Fibroblast of lung (primary cell): Measurements from ENCODE around the gene OR13J1.

Experiments used
- EZH2 ChIP-seq: IDR thresholded peaks from 2 replicates; pipeline ENCODE4 v1.5.1; 2012; ENCODE audit warnings: low read length, control low read depth, mild to moderate bottlenecking; ENCODE audit errors: missing control alignments
- TF ChIP-seq, protein P1 (sequence below), 2 donors: IDR thresholded peaks in 1 of 2; conservative IDR thresholded peaks in 1 of 2; 1 replicate in 1 of 2; 2 replicates in 1 of 2; pipeline ENCODE4 v1.5.1; 2011 to 2012; ENCODE audit warnings: low read length in 2 of 2, control low read depth in 1 of 2, inconsistent platforms in 1 of 2, low read depth in 1 of 2, mild to moderate bottlenecking in 1 of 2

DNA sequence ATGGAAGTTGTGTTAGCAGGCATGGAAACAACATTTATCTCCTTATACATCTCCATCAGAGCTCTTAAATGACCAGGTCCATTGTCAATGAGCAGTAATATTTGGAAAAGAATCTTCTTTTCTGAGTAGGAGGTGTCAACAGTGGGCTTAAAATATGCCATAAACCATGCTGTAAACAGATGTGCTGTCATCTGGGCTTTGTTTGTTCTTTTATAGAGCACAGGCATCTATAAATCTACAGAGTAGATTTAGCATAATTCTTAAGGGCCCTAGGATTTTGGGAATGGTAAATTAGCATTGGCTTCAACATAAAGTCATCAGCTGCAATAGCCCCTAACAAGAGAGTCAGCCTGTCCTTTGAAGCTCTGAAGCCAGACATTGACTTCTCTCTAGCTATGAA, 28.1 kb upstream of the OR13J1 start:
- TF ChIP-seq, protein P1, sequence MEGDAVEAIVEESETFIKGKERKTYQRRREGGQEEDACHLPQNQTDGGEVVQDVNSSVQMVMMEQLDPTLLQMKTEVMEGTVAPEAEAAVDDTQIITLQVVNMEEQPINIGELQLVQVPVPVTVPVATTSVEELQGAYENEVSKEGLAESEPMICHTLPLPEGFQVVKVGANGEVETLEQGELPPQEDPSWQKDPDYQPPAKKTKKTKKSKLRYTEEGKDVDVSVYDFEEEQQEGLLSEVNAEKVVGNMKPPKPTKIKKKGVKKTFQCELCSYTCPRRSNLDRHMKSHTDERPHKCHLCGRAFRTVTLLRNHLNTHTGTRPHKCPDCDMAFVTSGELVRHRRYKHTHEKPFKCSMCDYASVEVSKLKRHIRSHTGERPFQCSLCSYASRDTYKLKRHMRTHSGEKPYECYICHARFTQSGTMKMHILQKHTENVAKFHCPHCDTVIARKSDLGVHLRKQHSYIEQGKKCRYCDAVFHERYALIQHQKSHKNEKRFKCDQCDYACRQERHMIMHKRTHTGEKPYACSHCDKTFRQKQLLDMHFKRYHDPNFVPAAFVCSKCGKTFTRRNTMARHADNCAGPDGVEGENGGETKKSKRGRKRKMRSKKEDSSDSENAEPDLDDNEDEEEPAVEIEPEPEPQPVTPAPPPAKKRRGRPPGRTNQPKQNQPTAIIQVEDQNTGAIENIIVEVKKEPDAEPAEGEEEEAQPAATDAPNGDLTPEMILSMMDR (conservative IDR thresholded peaks at IDR 0.05 in 1 of 2, IDR thresholded peaks at IDR 0.05 in 1 of 2; ENCODE audit: low read depth in 1 of 2, low read length in 2 of 2) = no peak
- TF ChIP-seq EZH2 = no peak
